CD14-positive monocyte (primary cell): ENCODE data around the gene SBSN. TPM values are rescaled to one million over a fixed set of nuclear protein-coding genes. Genes with fewer than 3 reads are reported as not detected.

Source experiments
- DNase-seq, 3 donors: peaks; one replicate each; pipeline ENCODE4 v3.0.0-alpha.2; 2011 to 2022
- H2AFZ ChIP-seq: 2 replicates; pipeline ENCODE4 v1.6.0; 2012; ENCODE audit warnings: mild to moderate bottlenecking, low read depth, low read length, inconsistent platforms; ENCODE audit not compliant: insufficient read depth, poor library complexity, severe bottlenecking
- H3K27ac ChIP-seq, 2 donors: 1 replicate in 1 of 2; 2 replicates in 1 of 2; pipeline ENCODE4 v1.5.1; 2012 to 2013; ENCODE audit warnings: low read length in 2 of 2, control low read depth in 1 of 2, inconsistent platforms in 1 of 2, low read depth in 1 of 2, mild to moderate bottlenecking in 1 of 2
- H3K27me3 ChIP-seq, 2 donors: one replicate each; pipeline versions ENCODE4 v1.6.0 to v1.6.1; 2011 to 2013; ENCODE audit warnings: low read length in 2 of 2; ENCODE audit not compliant: control insufficient read depth in 2 of 2, insufficient read depth in 2 of 2
- H3K36me3 ChIP-seq, 2 donors: replicated peaks in 1 of 2; 1 replicate in 1 of 2; 2 replicates in 1 of 2; pipeline versions ENCODE4 v1.5.1 to v1.6.1; 2012 to 2013; ENCODE audit warnings: low read length in 2 of 2, control low read depth in 1 of 2, inconsistent platforms in 1 of 2, mild to moderate bottlenecking in 1 of 2; ENCODE audit not compliant: insufficient read depth in 2 of 2, control insufficient read depth in 1 of 2
- H3K4me1 ChIP-seq, 2 donors: 1 replicate in 1 of 2; 2 replicates in 1 of 2; pipeline versions ENCODE4 v1.5.1 to v1.6.1; 2012 to 2013; ENCODE audit warnings: low read length in 2 of 2, control low read depth in 1 of 2, inconsistent platforms in 1 of 2, mild to moderate bottlenecking in 1 of 2, moderate library complexity in 1 of 2; ENCODE audit not compliant: insufficient read depth in 2 of 2, control insufficient read depth in 1 of 2
- H3K4me2 ChIP-seq: replicated peaks from 2 replicates; pipeline ENCODE3; 2012; ENCODE audit warnings: low read length, moderate library complexity, mild to moderate bottlenecking; ENCODE audit not compliant: poor library complexity, severe bottlenecking; ENCODE audit errors: extremely low read depth
- H3K4me3 ChIP-seq, 3 experiments: fragments of 200-600 bp in 1 of 3; sonication (generic) in 1 of 3; replicated peaks in 1 of 3; 1 replicate in 2 of 3; 2 replicates in 1 of 3; pipeline ENCODE4 v1.5.1; 2011 to 2013; ENCODE audit warnings: low read length in 3 of 3, mild to moderate bottlenecking in 3 of 3, control low read depth in 2 of 3, low read depth in 2 of 3, inconsistent platforms in 1 of 3, moderate library complexity in 1 of 3
- H3K79me2 ChIP-seq: 2 replicates; pipeline ENCODE4 v1.6.0; 2012; ENCODE audit warnings: mild to moderate bottlenecking, control low read depth, inconsistent platforms, low read length, moderate library complexity; ENCODE audit not compliant: insufficient read depth
- H3K9ac ChIP-seq: 2 replicates; pipeline ENCODE4 v1.6.0; 2017; ENCODE audit warnings: low read length, mild to moderate bottlenecking; ENCODE audit not compliant: insufficient read depth, poor library complexity, severe bottlenecking
- H3K9me3 ChIP-seq, 2 donors: replicated peaks in 1 of 2; 1 replicate in 1 of 2; 2 replicates in 1 of 2; pipeline versions ENCODE4 v1.5.1 to v1.6.1; 2012 to 2013; ENCODE audit warnings: low read length in 2 of 2, control low read depth in 1 of 2; ENCODE audit not compliant: control insufficient read depth in 1 of 2, insufficient read depth in 1 of 2
- H4K20me1 ChIP-seq: 2 replicates; pipeline ENCODE4 v1.6.0; 2012; ENCODE audit warnings: mild to moderate bottlenecking, low read length, control low read depth, moderate library complexity; ENCODE audit not compliant: insufficient read depth
- H3K27ac Mint-ChIP-seq, 7 donors: one replicate each; pipeline ENCODE4 v1.8.0; 2020; ENCODE audit warnings: mild to moderate bottlenecking in 7 of 7, mixed read lengths in 7 of 7, moderate library complexity in 6 of 7, inconsistent platforms in 2 of 7
- H3K27me3 Mint-ChIP-seq, 3 donors: one replicate each; pipeline ENCODE4 v1.8.0; 2021 to 2022; ENCODE audit warnings: low read depth in 3 of 3, mild to moderate bottlenecking in 3 of 3, mixed read lengths in 3 of 3, moderate library complexity in 3 of 3, inconsistent platforms in 1 of 3
- H3K36me3 Mint-ChIP-seq, 2 donors: one replicate each; pipeline ENCODE4 v1.8.0; 2020; ENCODE audit warnings: mixed read lengths in 2 of 2, inconsistent platforms in 1 of 2, mild to moderate bottlenecking in 1 of 2
- H3K4me1 Mint-ChIP-seq: one replicate; pipeline ENCODE4 v1.8.0; 2020; ENCODE audit warnings: mild to moderate bottlenecking, mixed read lengths
- H3K4me3 Mint-ChIP-seq, 2 donors: one replicate each; pipeline ENCODE4 v1.8.0; 2020; ENCODE audit warnings: mild to moderate bottlenecking in 2 of 2, mixed read lengths in 2 of 2, moderate library complexity in 1 of 2
- H3K9me3 Mint-ChIP-seq, 7 donors: one replicate each; pipeline ENCODE4 v1.8.0; 2020 to 2022; ENCODE audit warnings: mixed read lengths in 7 of 7, mild to moderate bottlenecking in 6 of 7, moderate library complexity in 6 of 7, inconsistent platforms in 2 of 7
- CTCF ChIP-seq: fragments of 200-600 bp; IDR thresholded peaks from one replicate; pipeline ENCODE4 v1.8.0; 2022; ENCODE audit warnings: antibody characterized with exemption, mild to moderate bottlenecking
- WGBS: methylation state at CpG from one replicate; pipeline ENCODE4 v1.1.5; 2013; ENCODE audit warnings: missing lambda C conversion rate; ENCODE audit not compliant: insufficient coverage; 5-methylcytosine and 5-hydroxymethylcytosine counted together
- intact Hi-C, 2 donors: fragments of 100-400 bp; cut with micrococcal nuclease; formaldehyde crosslinking; loops; one replicate each; pipeline versions ENCODE4 v1.15.0 to v1.15.1; 2023
- polyA plus RNA-seq, 3 donors: library from polyadenylated mRNA; depleted of rRNA in 1 of 3; unstranded in 2 of 3; stranded (reverse) in 1 of 3; fragments of 300-500 nt in 2 of 3; fragments of >200 nt in 1 of 3; fragmentation: Illumina TruSeq in 2 of 3; gene quantifications; 1 replicate in 2 of 3; 2 replicates in 1 of 3; pipeline ENCODE4 v1.2.3, GENCODE V29; 2012 to 2021

The SBSN gene
- polyA plus RNA-seq, 3 donors: not detected

- peaks cover 8 to 21% (median 17%) of the 10 kb centered on the region in 3 donors for H3K27me3 Mint-ChIP-seq
- WGBS: 77% methylated on average over 2 of the region's 2 CpGs
- no peaks in the 10 kb centered on the region for H3K4me1 ChIP-seq
- no peak overlapping the region for H3K4me3 Mint-ChIP-seq
- intact Hi-C loops: no loop called here
- no peak overlapping the region for H2AFZ ChIP-seq
- H3K27ac ChIP-seq: no peak overlapping the region
- H3K9me3 Mint-ChIP-seq: peaks cover 0 to 2% (median 0%) of the 10 kb centered on the region in 7 donors
- H4K20me1 ChIP-seq: no peaks in the 10 kb centered on the region
- peaks cover 0 to 3% of the 10 kb centered on the region in 2 donors for H3K27me3 ChIP-seq
- no peaks in the 10 kb centered on the region for H3K36me3 ChIP-seq
- no peaks in the 10 kb centered on the region for H3K9me3 ChIP-seq
- no peak overlapping the region for H3K27ac Mint-ChIP-seq
- no peak for DNase-seq
- H3K9ac ChIP-seq: no peak overlapping the region
- H3K4me1 Mint-ChIP-seq: peaks cover 2% of the 10 kb centered on the region
- no peak overlapping the region for H3K4me3 ChIP-seq
- no peak overlapping the region for H3K4me2 ChIP-seq
- no peaks in the 10 kb centered on the region for H3K36me3 Mint-ChIP-seq
- H3K79me2 ChIP-seq: no peaks in the 10 kb centered on the region
- no peak for TF ChIP-seq CTCF
These were observed 10.8 kb downstream of the SBSN start for GRCh38 chr19:35517342-35517741.

- intact Hi-C loops: no loop called here
- TF ChIP-seq CTCF: no peak
- Mint-ChIP-seq H3K9me3 (peaks cover 0 to 2% (median 0%) of the 10 kb centered on the region in 7 donors), H3K4me3 (no peak overlapping the region), H3K27me3 (peaks cover 16 to 30% (median 19%) of the 10 kb centered on the region in 3 donors), H3K4me1 (peaks cover 2% of the 10 kb centered on the region), H3K27ac (no peak overlapping the region), H3K36me3 (no peaks in the 10 kb centered on the region)
- H3K79me2 ChIP-seq: no peaks in the 10 kb centered on the region
- H3K9ac ChIP-seq: no peak overlapping the region
- H3K4me2 ChIP-seq: no peak overlapping the region
- H3K4me3 ChIP-seq: no peak overlapping the region
- no peaks in the 10 kb centered on the region for H3K4me1 ChIP-seq
- WGBS: no CpG with 5 or more reads among the region's 3 CpGs
- H3K36me3 ChIP-seq: no peaks in the 10 kb centered on the region
- peaks cover 0 to 3% of the 10 kb centered on the region in 2 donors for H3K27me3 ChIP-seq
- no peaks in the 10 kb centered on the region for H4K20me1 ChIP-seq
- no peaks in the 10 kb centered on the region for H3K9me3 ChIP-seq
- H2AFZ ChIP-seq: no peak overlapping the region
- no peak overlapping the region for H3K27ac ChIP-seq
- no peak for DNase-seq
These were observed 11.8 kb downstream of the SBSN start for GRCh38 chr19:35516310-35516709.
